Stimulated activated CD8-positive, alpha-beta memory T cell treated with anti-CD3 and anti-CD28 coated beads, Interleukin-12 subunit alpha, Interleukin-12 subunit beta, amount 100 ng/mL, for 24 hours (primary cell): ENCODE data around the gene GAS2L1.

Source experiments
- DNase-seq: peaks from one replicate; pipeline ENCODE4 v3.0.0-alpha.2; 2020; ENCODE audit errors: extremely low read depth

GAS2L1 gene

DNA sequence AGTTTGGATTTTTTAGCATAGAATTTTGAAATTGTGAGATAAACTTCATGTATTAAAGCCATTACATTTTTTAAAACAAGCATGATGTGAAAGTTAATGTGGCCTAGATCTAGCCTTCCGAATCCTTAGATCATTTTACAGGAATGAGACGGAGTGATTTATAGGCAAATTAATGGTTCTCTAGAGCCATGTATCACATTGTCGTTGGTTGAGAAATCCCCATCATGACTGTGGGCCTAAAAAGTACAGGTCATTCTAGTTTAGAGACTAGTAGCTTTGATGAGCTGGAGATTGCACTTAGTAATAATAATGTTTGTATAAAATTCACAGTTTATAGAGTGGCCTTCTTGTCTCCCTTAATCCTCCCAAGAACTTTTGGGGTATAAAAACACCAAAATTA lies 31.3 kb upstream of the GAS2L1 start:
- no peak for DNase-seq

DNA sequence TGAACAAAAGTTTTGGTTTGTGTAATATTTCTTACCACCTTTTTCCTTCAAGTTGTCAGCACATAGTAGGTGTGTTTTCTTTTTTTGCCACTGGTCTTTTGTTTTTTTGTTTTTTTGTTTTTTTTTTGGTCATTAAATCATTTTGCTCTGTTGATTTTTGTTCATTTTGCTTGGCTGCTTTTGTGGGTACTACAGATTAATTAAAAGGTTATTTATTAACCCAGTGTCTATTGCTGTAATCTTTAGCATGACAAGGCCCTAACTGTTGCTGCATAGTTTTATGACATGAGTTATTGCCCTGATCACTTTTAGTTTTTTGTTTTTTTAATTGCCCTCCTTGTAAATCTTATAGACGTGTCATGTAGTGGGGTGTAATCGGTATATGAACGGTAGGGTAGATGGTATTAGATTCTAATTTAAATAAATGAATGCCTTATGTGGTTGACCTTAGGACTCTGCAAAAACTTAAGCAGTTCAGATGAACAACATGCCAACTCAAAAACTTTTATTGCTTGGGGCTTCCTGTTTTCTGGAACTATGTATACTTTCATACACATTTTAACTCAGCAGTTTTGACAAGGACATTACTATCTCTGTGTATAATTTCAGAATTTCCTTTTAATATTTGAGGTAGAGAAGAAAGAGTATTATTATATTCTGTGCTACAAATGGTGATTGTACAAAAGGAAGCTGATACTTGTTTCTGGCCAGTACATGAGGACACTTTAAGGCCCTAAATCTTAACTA lies 30.5 kb upstream of the GAS2L1 start:
- no peak for DNase-seq

GRCh38 chr22:29277927-29278326 lies 28.5 kb upstream of the GAS2L1 start:
- no peak for DNase-seq

DNA sequence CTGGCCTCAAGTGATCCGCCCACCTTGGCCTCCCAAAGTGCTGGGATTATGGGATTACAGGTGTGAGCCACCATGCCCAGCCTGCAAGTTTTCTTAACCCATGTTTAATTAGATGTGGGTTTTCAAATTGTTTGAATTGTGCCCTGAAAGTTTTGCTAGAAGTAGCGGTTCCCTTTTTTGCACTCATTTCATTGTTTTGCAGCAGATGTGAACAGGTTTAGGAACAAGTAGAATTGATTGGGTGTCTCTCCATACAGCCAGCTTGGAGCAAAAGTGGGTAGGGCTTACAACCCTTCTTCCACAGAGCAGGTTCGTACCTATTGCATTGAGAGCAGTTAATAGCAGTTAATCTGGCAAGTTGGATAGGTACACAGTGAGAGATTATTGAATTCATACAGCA lies 22.3 kb upstream of the GAS2L1 start:
- no peak for DNase-seq

- no peak for DNase-seq
These were observed 17.6 kb upstream of the GAS2L1 start for GRCh38 chr22:29288837-29289236.

DNA sequence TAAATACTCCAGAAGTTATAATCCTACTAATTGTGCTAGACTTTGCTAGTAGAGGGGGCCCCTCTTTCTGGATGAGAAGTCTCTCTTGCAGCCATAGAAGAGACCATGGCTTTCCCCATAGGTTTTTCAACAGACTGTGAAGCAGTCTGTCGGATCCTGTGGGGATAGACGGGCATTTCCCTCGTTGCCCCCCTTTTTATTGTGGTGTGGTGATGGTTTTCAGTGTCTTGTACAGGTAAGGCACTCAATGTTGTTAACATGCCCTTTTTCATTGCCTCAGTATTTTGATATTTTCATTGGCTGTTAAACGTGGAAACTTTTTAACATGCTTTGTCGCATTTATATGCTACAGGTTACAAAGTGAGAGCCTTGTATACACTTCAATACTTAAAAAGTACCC lies 16.4 kb upstream of the GAS2L1 start:
- no peak for DNase-seq

GRCh38 chr22:29291215-29291614 lies 15.2 kb upstream of the GAS2L1 start:
- DNase-seq = no peak

DNA sequence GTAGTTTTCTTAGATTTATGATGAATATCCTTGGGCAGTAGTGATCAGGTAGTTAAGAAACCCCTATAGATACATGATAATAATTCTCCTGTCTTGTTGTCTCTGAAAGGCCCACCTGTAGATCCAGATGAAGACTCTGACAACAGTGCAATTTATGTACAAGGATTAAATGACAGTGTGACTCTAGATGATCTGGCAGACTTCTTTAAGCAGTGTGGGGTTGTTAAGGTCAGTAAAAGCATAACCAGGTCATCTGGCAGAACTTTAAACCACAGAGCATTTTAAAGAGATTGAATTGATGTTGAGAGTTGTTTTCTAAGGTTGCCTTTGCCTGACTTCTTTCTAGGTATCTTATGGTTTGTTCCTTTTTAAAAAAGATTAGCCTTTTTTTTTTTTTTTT lies 14.1 kb upstream of the GAS2L1 start:
- DNase-seq = no peak

DNA sequence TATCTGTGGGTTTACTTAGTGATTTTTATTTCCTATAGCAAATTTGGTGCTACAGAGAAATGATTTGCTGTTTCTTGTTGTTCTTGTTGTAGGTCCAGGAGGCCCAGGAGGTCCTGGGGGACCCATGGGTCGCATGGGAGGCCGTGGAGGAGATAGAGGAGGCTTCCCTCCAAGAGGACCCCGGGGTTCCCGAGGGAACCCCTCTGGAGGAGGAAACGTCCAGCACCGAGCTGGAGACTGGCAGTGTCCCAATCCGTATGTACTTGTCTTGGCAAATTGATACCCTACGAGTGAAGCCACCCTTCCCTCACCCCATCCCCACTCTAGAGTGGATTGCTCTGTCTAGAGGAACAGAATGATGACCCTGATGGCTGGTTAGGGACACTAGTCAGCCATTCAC lies 7.8 kb upstream of the GAS2L1 start:
- DNase-seq = no peak

- DNase-seq = no peak
These were observed 7.1 kb upstream of the GAS2L1 start for GRCh38 chr22:29299136-29299900.

GRCh38 chr22:29300467-29300806 lies 6.0 kb upstream of the GAS2L1 start:
- DNase-seq = no peak

GRCh38 chr22:29300807-29301601 lies 5.4 kb upstream of the GAS2L1 start:
- no peak for DNase-seq

DNA sequence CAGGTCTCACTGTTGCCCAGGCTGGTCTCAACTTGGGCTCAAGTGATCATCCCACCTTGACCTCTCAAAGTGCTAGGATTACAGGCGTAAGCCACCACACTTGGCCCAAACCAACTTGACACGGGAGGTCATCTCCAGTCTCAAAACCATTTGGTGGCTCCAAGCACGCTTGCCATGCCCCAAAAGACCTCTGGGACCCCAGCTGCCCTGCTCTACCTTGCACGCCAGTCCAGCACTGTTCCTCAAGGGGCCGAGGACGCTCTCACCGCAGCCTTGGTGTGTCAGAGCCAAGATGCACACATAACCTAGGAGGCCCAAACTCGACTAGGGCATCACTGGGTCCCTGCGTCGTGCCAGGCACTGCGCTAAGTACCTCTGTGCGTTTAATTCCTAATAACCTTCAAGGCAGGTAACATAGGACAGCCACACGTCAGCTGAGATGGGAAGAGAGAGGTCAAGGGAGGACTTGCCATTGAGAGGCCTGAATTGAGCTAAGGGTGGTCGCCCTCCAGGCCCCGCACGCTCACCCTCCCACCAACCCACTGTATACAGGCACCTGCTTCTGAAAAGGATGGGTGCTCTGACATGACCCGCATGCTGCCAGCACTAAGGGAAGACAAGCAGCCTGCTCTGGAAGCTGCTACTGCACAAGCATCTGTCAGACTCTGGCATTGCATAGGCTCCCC lies 4.6 kb upstream of the GAS2L1 start:
- DNase-seq = no peak

- no peak for DNase-seq
These were observed 4.1 kb upstream of the GAS2L1 start for GRCh38 chr22:29302402-29302680.

- no peak for DNase-seq
These were observed 3.6 kb upstream of the GAS2L1 start for GRCh38 chr22:29302681-29303465.

GRCh38 chr22:29305836-29306174 lies 645 bp upstream of the GAS2L1 start:
- no peak for DNase-seq

- DNase-seq = no peak
These were observed 565 bp downstream of the GAS2L1 start for GRCh38 chr22:29306835-29307595.

GRCh38 chr22:29307596-29308147 lies 1.2 kb downstream of the GAS2L1 start:
- no peak for DNase-seq

- DNase-seq = no peak
These were observed 1.8 kb downstream of the GAS2L1 start for GRCh38 chr22:29308148-29308790.

DNA sequence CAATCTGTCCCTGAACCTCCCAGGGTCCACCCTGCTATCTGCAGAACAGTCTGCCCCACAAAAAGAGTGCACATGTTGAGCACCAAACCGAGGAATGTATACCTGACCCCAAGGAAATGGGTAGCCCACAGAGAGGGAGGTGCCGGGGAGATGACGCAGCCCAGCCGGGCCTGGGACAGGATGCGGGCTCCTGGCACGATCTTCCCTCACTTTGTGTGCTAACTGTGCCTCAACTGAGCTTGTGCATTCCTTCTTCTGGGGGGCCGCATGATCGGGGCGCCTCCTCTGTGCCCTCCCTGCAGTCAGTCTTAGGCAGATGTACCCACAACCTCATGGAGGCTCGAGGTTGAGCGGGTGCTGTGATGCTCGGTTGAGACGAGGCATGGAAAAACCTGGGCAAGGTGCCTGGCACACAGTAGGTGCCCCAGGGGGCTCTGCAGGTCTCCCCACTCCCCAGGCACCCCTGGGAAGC lies 2.4 kb downstream of the GAS2L1 start:
- no peak for DNase-seq
